Dedifferentiated amniotic fluid mesenchymal stem cell (primary cell): Measurements from ENCODE around the gene MBD3L2.
"Not testable (repeated sequence)": the region's sequence is repeated elsewhere in the genome, so short reads cannot be mapped to it uniquely, and the experiment has no call there.

Source experiments
- DNase-seq: peaks from one replicate; pipeline ENCODE4 v3.0.0-alpha.2; 2016; ENCODE audit errors: extremely low spot score

MBD3L2 gene

GRCh38 chr19:7049021-7049420, at the start of gene MBD3L2:
Gene MBD3L2 (plus strand): TSS chr19:7049321. CDS start chr19:7049374, 53 bp downstream.
- not testable (repeated sequence) for DNase-seq

GRCh38 chr19:6999933-7000332, 49.2 kb upstream of the MBD3L2 start:
- no peak for DNase-seq

GRCh38 chr19:7000333-7000732, 48.8 kb upstream of the MBD3L2 start:
- no peak for DNase-seq

- DNase-seq, result no peak
Measured at GRCh38 chr19:7000816-7001215, 48.3 kb upstream of the MBD3L2 start.

- peak; percentile 21 for DNase-seq
Measured at GRCh38 chr19:7004313-7004931, 44.7 kb upstream of the MBD3L2 start.

- DNase-seq, result no peak
Measured at GRCh38 chr19:7006135-7006704, 42.9 kb upstream of the MBD3L2 start.

GRCh38 chr19:7007859-7008258, 41.3 kb upstream of the MBD3L2 start:
- DNase-seq, result no peak

GRCh38 chr19:7010722-7011593, 38.2 kb upstream of the MBD3L2 start:
- no peak for DNase-seq

GRCh38 chr19:7013678-7014077, 35.4 kb upstream of the MBD3L2 start:
- DNase-seq, result no peak

GRCh38 chr19:7018828-7019227, 30.3 kb upstream of the MBD3L2 start:
- no peak for DNase-seq

- not testable (repeated sequence) for DNase-seq
Measured at GRCh38 chr19:7021331-7021730, 27.8 kb upstream of the MBD3L2 start, which contains the start of gene MBD3L2B. Gene MBD3L2B (minus strand): TSS chr19:7021431. CDS start chr19:7021397, 34 bp downstream.

- not testable (repeated sequence) for DNase-seq
Measured at GRCh38 chr19:7028790-7029189, 20.3 kb upstream of the MBD3L2 start.

- DNase-seq, result not testable (repeated sequence)
Measured at GRCh38 chr19:7030278-7030677, 18.8 kb upstream of the MBD3L2 start, which contains the start of gene MBD3L5. Gene MBD3L5 (plus strand): TSS chr19:7030578. CDS start chr19:7030612, 34 bp downstream.

- DNase-seq, result not testable (repeated sequence)
Measured at GRCh38 chr19:7040079-7040478, 9.0 kb upstream of the MBD3L2 start, which contains the start of gene MBD3L4. Gene MBD3L4 (minus strand): TSS chr19:7040179. CDS start chr19:7040144, 35 bp downstream.

- not testable (repeated sequence) for DNase-seq
Measured at GRCh38 chr19:7041563-7041962, 7.6 kb upstream of the MBD3L2 start.

- not testable (repeated sequence) for DNase-seq
Measured at GRCh38 chr19:7051421-7051820, 2.3 kb downstream of the MBD3L2 start.

- DNase-seq, result not testable (repeated sequence)
Measured at GRCh38 chr19:7052896-7053295, 3.8 kb downstream of the MBD3L2 start.

- not testable (repeated sequence) for DNase-seq
Measured at GRCh38 chr19:7054635-7055368, 5.7 kb downstream of the MBD3L2 start.

- not testable (repeated sequence) for DNase-seq
Measured at GRCh38 chr19:7055679-7056078, 6.6 kb downstream of the MBD3L2 start.

- not testable (repeated sequence) for DNase-seq
Measured at GRCh38 chr19:7056371-7056770, 7.2 kb downstream of the MBD3L2 start.

- DNase-seq, result not testable (repeated sequence)
Measured at GRCh38 chr19:7058576-7058975, 9.5 kb downstream of the MBD3L2 start, which contains the start of gene MBD3L3. Gene MBD3L3 (minus strand): TSS chr19:7058676. CDS start chr19:7058605, 71 bp downstream.
